B cell (primary cell): ENCODE data around the gene CORO1C. TPM values are rescaled to one million over a fixed set of nuclear protein-coding genes. Genes with fewer than 3 reads are reported as not detected.

Experiments
- ATAC-seq: fragments of 200-7000 bp; cut with Tn5 transposase; one replicate; pipeline ENCODE4 v1.10.0; 2021; ENCODE audit warnings: low read depth, mild to moderate bottlenecking, moderate number of reproducible peaks, moderate library complexity
- CTCF ChIA-PET: fragments of 350-600 bp; sonication (Branson Sonifier 250); formaldehyde crosslinking; loops from one replicate; lab custom pipeline; 2021; ENCODE audit warnings: antibody characterized with exemption, inconsistent platforms; lab: Charles Lee
- POLR2A ChIA-PET: fragments of 350-600 bp; sonication (Branson Sonifier 250); formaldehyde crosslinking; loops from one replicate; lab custom pipeline; 2021; ENCODE audit warnings: antibody characterized with exemption; lab: Charles Lee
- DNase-seq: peaks from one replicate; pipeline ENCODE4 v3.0.0; 2013
- H2AFZ ChIP-seq: 2 replicates; pipeline ENCODE4 v1.6.1; 2012; ENCODE audit warnings: mild to moderate bottlenecking, low read depth, low read length; ENCODE audit not compliant: insufficient read depth, poor library complexity, severe bottlenecking
- H3K27ac ChIP-seq, 2 donors: 1 replicate in 1 of 2; 2 replicates in 1 of 2; pipeline ENCODE4 v1.5.1; 2012 to 2013; ENCODE audit warnings: low read length in 2 of 2, mild to moderate bottlenecking in 2 of 2, moderate library complexity in 1 of 2
- H3K27me3 ChIP-seq, 4 experiments: fragments of 200-600 bp in 1 of 4; sonication (generic) in 1 of 4; replicated peaks in 1 of 4; 1 replicate in 2 of 4; 2 replicates in 2 of 4; pipeline versions ENCODE4 v1.6.1 to v1.7.0; 2013 to 2016; ENCODE audit warnings: low read length in 3 of 4, mild to moderate bottlenecking in 2 of 4, mixed read lengths in 1 of 4, moderate library complexity in 1 of 4; ENCODE audit not compliant: insufficient read depth in 4 of 4, control insufficient read depth in 3 of 4; ENCODE audit errors: control extremely low read depth in 1 of 4
- H3K36me3 ChIP-seq, 2 experiments: replicated peaks in 1 of 2; 1 replicate in 1 of 2; 2 replicates in 1 of 2; pipeline versions ENCODE4 v1.6.1 to v1.7.1; 2013; ENCODE audit warnings: low read length in 1 of 2; ENCODE audit not compliant: insufficient read depth in 2 of 2, control insufficient read depth in 1 of 2; ENCODE audit errors: control extremely low read depth in 1 of 2, extremely low read depth in 1 of 2
- H3K4me1 ChIP-seq, 2 donors: fragments of 200-600 bp in 1 of 2; sonication (generic) in 1 of 2; 1 replicate in 1 of 2; 2 replicates in 1 of 2; pipeline versions ENCODE4 v1.5.1 to v1.6.1; 2013 to 2017; ENCODE audit warnings: low read length in 2 of 2; ENCODE audit not compliant: control insufficient read depth in 2 of 2, insufficient read depth in 2 of 2
- H3K4me2 ChIP-seq: replicated peaks from 2 replicates; pipeline ENCODE3; 2012; ENCODE audit warnings: mild to moderate bottlenecking, low read depth, low read length; ENCODE audit not compliant: poor library complexity, severe bottlenecking
- H3K4me3 ChIP-seq, 5 experiments: fragments of 200-600 bp in 1 of 5; sonication (generic) in 1 of 5; 1 replicate in 3 of 5; 2 replicates in 2 of 5; pipeline versions ENCODE4 v1.5.1 to v1.7.0; 2011 to 2016; ENCODE audit warnings: low read length in 4 of 5, mild to moderate bottlenecking in 4 of 5, low read depth in 2 of 5, control low read depth in 1 of 5, moderate library complexity in 1 of 5; ENCODE audit not compliant: insufficient read depth in 1 of 5; ENCODE audit errors: control extremely low read depth in 1 of 5, extremely low read depth in 1 of 5
- H3K79me2 ChIP-seq: fragments of 200-600 bp; sonication (generic); one replicate; pipeline ENCODE4 v1.6.0; 2016; ENCODE audit warnings: low read length; ENCODE audit not compliant: control insufficient read depth, insufficient read depth
- H3K9ac ChIP-seq: fragments of 200-600 bp; sonication (generic); 2 replicates; pipeline ENCODE4 v1.6.1; 2017; ENCODE audit warnings: mild to moderate bottlenecking, low read length, moderate library complexity
- H3K9me3 ChIP-seq, 3 donors: one replicate each; pipeline versions ENCODE4 v1.6.1 to v1.7.1; 2013; ENCODE audit warnings: low read length in 2 of 3; ENCODE audit not compliant: control insufficient read depth in 2 of 3, insufficient read depth in 1 of 3; ENCODE audit errors: control extremely low read depth in 1 of 3
- H4K20me1 ChIP-seq: 2 replicates; pipeline ENCODE4 v1.6.0; 2012; ENCODE audit warnings: mild to moderate bottlenecking, low read length; ENCODE audit not compliant: insufficient read depth, control insufficient read depth, poor library complexity, severe bottlenecking
- H3K27ac Mint-ChIP-seq: one replicate; pipeline ENCODE4 v1.8.0; 2021; ENCODE audit warnings: mixed read lengths
- H3K27me3 Mint-ChIP-seq: one replicate; pipeline ENCODE4 v1.8.0; 2021; ENCODE audit warnings: mixed read lengths
- H3K4me1 Mint-ChIP-seq: one replicate; pipeline ENCODE4 v1.8.0; 2021; ENCODE audit warnings: mixed read lengths
- H3K4me3 Mint-ChIP-seq: one replicate; pipeline ENCODE4 v1.8.0; 2021; ENCODE audit warnings: mixed read lengths
- H3K9me3 Mint-ChIP-seq: one replicate; pipeline ENCODE4 v1.8.0; 2022; ENCODE audit warnings: mixed read lengths; ENCODE audit not compliant: insufficient read depth
- EZH2 ChIP-seq: IDR thresholded peaks from 2 replicates; pipeline ENCODE4 v1.6.1; 2012; ENCODE audit warnings: borderline replicate concordance, low read depth, mild to moderate bottlenecking, moderate library complexity, low read length; ENCODE audit not compliant: insufficient read depth, poor library complexity, severe bottlenecking
- WGBS: methylation state at CpG from one replicate; pipeline ENCODE4 v1.1.5; 2013; ENCODE audit warnings: missing lambda C conversion rate; ENCODE audit not compliant: insufficient coverage; 5-methylcytosine and 5-hydroxymethylcytosine counted together
- intact Hi-C: fragments of 100-400 bp; cut with micrococcal nuclease; formaldehyde crosslinking; loops from one replicate; pipeline ENCODE4 v1.10.0; 2022
- polyA plus RNA-seq: library from polyadenylated mRNA; depleted of rRNA; stranded (reverse); fragments of >200 nt; gene quantifications from 2 replicates; pipeline ENCODE4 v1.2.3, GENCODE V29; 2012
- total RNA-seq, 2 donors: library from RNA; stranded (reverse); fragments of 120-200 nt in 1 of 2; gene quantifications; 1 replicate in 1 of 2; 2 replicates in 1 of 2; pipeline versions ENCODE4 v1.2.3 to v1.2.4, GENCODE V29; 2013 to 2022
- TF ChIP-seq, protein P1 (sequence below): fragments of 200-600 bp; IDR thresholded peaks from one replicate; pipeline ENCODE4 v1.8.0; 2022; ENCODE audit warnings: antibody characterized with exemption, mild to moderate bottlenecking

Gene CORO1C
- total and polyA plus RNA-seq, 2 donors (not counting 1 experiment from before 2014, with no cell fraction given): 19.2 to 68.0 TPM

DNA sequence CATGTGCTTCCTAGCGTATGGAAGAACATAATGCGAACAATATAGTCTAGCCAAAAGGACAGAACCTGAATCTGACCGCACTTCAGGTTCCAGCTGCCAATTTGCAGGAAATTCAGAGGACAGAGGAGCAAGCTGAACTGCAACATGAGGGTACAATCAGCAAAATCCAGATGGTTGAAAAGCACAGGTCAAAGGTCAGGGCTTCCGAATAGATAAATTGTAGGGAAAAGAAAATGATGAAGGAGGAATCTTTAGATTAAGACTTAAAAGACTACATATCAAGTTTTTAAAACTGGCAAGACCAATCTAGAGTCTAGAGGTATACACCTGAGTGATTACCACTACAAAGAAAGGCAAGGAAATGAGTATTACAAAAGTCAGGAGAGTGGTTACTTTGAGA is 55.5 kb downstream of the CORO1C start:
- no peaks in the 10 kb centered on the region for H4K20me1 ChIP-seq
- intact Hi-C loops: no loop called here
- H3K27ac ChIP-seq: no peak overlapping the region
- Mint-ChIP-seq H3K4me1 (peaks cover 6% of the 10 kb centered on the region), H3K4me3 (no peak overlapping the region), H3K9me3 (no peaks in the 10 kb centered on the region), H3K27me3 (no peaks in the 10 kb centered on the region), H3K27ac (no peak overlapping the region)
- WGBS: 92% methylated on average over 3 of the region's 4 CpGs
- H3K79me2 ChIP-seq: peaks cover 29% of the 10 kb centered on the region
- ATAC-seq: no peak
- H3K9me3 ChIP-seq: no peaks in the 10 kb centered on the region
- H3K4me2 ChIP-seq: no peak overlapping the region
- ChIA-PET POLR2A (no interaction called here), CTCF (interaction anchor here (1.0 kb wide), 1 partner anchor 10 kb away, joined by 4 read pairs; no protein-coding TSS in a partner anchor)
- no peak overlapping the region for H3K9ac ChIP-seq
- TF ChIP-seq, protein P1, sequence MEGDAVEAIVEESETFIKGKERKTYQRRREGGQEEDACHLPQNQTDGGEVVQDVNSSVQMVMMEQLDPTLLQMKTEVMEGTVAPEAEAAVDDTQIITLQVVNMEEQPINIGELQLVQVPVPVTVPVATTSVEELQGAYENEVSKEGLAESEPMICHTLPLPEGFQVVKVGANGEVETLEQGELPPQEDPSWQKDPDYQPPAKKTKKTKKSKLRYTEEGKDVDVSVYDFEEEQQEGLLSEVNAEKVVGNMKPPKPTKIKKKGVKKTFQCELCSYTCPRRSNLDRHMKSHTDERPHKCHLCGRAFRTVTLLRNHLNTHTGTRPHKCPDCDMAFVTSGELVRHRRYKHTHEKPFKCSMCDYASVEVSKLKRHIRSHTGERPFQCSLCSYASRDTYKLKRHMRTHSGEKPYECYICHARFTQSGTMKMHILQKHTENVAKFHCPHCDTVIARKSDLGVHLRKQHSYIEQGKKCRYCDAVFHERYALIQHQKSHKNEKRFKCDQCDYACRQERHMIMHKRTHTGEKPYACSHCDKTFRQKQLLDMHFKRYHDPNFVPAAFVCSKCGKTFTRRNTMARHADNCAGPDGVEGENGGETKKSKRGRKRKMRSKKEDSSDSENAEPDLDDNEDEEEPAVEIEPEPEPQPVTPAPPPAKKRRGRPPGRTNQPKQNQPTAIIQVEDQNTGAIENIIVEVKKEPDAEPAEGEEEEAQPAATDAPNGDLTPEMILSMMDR: no peak
- no peak for TF ChIP-seq EZH2
- H3K4me3 ChIP-seq: no peak overlapping the region
- no peaks in the 10 kb centered on the region for H3K27me3 ChIP-seq
- no peak for DNase-seq
- H3K4me1 ChIP-seq: no peaks in the 10 kb centered on the region
- H3K36me3 ChIP-seq: peaks cover 7 to 26% of the 10 kb centered on the region in 2 experiments
- no peak overlapping the region for H2AFZ ChIP-seq

DNA sequence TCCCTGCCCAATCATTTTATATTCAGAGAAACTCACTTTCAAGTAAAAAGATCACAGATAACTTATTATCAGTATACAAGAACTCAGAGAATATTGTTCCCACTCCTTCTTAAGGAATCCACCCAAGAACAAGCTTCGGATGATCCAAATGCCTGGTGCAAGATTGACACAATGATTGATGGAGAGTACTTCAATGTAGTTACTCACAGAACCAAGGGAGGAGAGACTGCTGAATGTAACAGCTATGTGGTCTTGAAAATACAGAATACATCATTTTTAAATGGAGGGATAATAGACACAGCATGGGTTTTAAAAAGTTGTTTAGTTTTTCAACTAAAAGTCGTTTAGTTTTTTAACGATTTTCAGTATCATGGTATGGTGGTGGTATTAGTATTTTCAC is 59.3 kb downstream of the CORO1C start:
- H3K9me3 ChIP-seq: no peaks in the 10 kb centered on the region
- no peaks in the 10 kb centered on the region for H3K27me3 Mint-ChIP-seq
- CTCF ChIA-PET: interaction anchor here (1.1 kb wide), 2 partner anchors 8 to 13 kb away, joined by 3 to 4 read pairs; no protein-coding TSS in a partner anchor
- peaks cover 10 to 12% of the 10 kb centered on the region in 2 donors for H3K4me1 ChIP-seq
- no CpG with 5 or more reads among the region's 3 CpGs for WGBS
- no peak overlapping the region for H3K4me3 Mint-ChIP-seq
- TF ChIP-seq, protein P1: no peak
- no peak for TF ChIP-seq EZH2
- POLR2A ChIA-PET: no interaction called here
- H3K9ac ChIP-seq: no peak overlapping the region
- H3K27ac Mint-ChIP-seq: peak overlapping the region; percentile 10
- no peaks in the 10 kb centered on the region for H3K27me3 ChIP-seq
- DNase-seq (no peak), ATAC-seq (no peak)
- H3K79me2 ChIP-seq: peaks cover 23% of the 10 kb centered on the region
- peaks cover 8% of the 10 kb centered on the region for H3K4me1 Mint-ChIP-seq
- no peaks in the 10 kb centered on the region for H4K20me1 ChIP-seq
- H3K27ac ChIP-seq: no peak overlapping the region
- H3K9me3 Mint-ChIP-seq: no peaks in the 10 kb centered on the region
- intact Hi-C loops: no loop called here
- H3K4me3 ChIP-seq: no peak overlapping the region
- peaks cover 7 to 20% of the 10 kb centered on the region in 2 experiments for H3K36me3 ChIP-seq
- no peak overlapping the region for H3K4me2 ChIP-seq
- no peak overlapping the region for H2AFZ ChIP-seq
